NOMO-1 treated with dmso at 0.1 percent for 144 hours (cell line): ENCODE data around the gene EIF3I.
A peak's percentile ranks its signal among the peaks of the same experiment; 100 is the strongest.

Source experiments
- DNase-seq: peaks from one replicate; lab custom pipeline; 2025; ENCODE audit not compliant: unreplicated experiment; lab: John Stamatoyannopoulos, UW

The EIF3I gene

DNA sequence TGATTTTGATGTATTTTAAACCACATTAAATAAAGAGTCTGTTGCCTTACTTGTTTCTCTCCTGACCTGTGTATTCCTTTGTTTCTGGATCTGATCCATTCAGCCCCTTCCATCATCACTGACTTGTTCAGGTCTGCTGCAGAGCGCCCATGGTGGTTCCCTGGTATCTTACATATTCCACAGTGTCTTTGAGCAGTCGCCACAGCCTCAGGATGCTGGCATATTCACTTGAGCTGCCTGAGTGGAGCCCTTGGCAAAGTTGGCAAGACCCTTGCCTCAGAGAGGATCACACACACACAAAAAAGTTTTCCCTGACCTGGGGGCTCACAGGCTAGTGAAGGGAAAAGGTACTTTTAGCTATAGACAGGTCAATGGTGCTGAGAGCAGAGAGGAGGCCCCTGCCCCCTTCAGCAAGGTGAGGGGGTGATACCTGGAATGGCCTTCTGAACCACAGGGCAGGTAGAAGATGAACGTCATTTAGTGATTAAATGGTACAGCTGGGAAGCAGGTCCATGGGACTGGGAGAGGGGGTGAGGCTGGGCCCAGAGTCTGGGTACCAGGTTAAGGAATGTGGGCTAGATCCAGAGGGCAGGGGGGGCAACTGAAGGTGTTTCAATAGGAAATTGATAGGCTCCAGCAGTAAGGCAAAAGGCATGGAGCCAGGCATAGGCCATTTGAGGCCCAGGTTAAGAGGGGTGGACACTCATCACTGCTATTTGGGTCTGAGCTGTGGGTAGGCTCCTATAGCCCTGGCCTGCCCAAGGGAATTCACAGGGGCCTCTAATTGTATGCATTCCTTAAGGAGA lies 23.8 kb upstream of the EIF3I start:
- DNase-seq, result no peak

DNA sequence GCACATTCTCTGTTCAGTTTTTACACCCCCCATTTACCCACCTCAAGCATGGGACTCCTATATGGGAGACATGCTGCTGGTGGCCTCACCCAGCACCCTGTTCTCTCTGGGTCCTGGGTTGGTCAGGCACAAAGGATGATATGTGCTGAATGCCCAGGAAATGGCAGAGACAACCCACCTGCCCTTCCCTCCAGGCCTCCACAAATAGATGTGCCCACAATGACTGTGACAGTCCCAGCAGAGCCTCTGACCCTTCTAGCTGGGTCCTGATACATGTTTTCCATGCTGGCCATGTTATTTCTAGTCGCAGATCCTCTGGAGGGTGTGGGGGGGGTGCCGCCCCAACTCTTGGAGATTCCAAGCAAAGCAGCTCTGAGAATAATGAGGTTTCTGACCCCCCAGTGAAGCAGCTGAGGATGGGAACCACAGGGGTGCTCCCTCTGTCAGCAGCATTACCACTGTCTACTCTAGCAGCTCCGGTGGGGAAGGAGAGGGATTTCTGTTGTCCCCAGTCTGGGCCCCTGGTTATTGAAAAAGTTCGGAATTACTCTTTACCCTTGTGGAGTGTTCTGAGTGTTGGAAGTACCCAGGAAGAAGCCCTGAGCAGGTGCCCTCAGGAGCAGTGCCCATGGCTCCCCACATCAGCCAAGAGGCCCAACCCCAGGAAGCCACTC lies 23.0 kb upstream of the EIF3I start:
- no peak for DNase-seq

DNA sequence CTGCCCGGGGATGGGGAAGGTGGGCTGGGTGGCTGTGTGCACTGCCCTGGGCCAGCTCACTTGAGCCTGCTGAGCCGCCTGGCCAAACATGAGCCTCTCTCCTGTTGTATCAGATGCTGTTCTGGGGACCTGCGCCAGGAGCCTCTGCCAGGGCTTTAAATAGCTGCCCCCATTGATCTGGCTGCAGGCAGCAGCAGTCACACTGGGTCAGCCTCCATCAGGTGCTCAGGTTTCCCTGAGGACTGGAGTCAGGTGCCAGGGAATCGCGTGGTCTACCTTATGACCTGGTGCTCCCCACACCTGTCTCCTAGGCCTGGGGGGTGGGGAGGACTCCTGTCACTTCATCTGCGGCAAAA lies 22.5 kb upstream of the EIF3I start:
- DNase-seq, result no peak

DNA sequence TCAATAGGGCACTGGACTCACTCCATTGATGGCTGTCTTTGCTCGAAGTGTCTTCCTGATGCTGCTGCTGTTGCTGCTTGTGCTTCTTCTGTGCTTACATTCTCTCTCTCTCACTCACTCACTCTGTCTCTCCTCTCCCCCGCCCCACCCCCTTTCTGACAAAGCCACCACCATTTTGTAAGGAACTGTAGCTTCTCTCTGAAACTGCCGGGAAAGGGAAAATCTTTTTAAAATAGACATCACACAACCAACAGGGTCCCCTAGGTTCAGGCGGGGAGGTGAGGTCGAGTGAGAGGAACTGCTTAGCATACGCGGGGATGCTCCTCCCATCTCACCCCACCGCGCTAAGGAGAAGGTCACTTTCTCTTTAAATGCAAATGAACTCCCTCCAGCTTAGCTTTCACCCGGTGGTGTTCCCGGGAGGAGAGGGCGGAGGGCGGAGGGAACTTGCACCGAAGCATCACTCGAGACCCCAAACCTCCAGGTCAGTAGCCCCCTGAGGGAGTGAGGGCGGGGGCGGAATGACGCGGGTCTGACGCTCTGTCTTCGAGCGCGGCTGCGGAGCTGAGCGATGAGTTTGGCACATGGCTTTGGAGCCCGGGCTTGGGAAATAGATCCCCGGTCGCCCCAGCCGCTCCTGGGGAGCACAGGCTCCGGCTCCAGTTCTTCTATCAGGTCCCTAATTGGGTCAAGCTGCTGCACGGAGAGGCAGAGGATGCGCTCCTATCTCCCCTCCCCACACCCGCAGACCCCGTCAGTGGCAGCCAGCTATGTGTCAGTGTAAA lies 21.8 kb upstream of the EIF3I start, which contains the start of gene CCDC28B:
TSS of gene CCDC28B (plus strand) at position 370 of the 785 bp plus-strand sequence. CDS start 1,341 bp downstream, outside the sequence.
- DNase-seq, result peak; percentile 37

DNA sequence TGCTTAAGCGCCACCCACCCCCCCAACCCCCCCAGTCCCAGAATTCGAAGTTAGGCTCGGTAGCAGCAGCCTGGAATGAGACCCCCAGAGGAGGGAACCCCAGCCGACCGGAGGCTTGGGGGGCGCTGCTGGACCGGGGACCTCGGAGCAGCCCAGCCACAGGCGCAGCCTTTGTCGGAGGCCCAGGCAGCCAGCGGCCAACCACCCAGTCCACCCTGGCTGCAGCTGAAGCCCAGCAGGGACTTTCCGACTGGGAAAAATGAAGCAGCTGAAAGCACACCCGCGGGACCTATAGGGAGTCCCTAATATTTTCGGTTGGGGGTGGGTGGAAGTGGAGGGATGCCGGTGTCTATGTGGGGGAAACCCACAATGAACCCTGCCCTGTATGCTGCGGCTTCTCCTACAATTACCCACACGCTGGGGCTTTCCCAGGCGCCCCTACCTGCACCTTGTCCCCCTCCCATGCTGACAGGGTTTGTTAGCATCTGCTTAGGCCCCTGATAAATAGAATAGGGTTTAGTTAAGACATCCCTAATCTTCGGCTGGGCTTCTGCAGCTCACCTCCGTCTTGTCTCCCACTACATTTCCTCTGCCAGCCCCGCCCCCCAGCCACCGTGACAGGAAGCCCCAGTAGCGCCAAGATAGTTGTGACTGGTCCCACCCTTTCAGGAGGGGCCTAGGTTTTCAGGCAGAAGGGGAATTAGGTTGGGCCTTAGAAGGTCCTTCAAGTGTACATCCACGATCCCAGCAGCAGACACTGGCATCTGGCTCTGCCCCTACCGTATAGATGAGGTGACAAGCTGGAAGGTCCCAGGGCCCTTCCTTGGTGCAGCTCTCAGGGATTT lies 21.0 kb upstream of the EIF3I start:
- DNase-seq, result peak; percentile 70

DNA sequence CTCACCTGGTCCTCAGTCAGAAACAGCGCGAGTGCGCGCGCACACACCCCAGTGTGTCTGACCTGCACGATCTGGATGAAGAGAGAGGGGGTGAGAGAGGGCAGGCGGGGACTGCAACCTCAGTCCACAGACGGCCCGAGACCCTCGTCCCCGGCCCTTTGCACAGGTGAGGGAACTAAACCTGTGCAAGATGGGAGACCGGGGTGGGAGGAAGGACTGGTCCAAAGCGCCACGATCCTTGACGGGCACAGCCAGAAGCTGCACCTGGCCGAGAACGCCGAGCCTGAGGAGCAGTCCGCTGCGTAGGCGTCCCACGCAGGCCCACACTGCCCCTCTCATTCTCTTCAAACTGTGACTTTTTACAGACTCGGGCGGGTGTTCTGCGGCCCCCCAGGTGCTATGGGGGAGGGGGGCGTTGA lies 17.3 kb upstream of the EIF3I start:
- DNase-seq, result no peak

DNA sequence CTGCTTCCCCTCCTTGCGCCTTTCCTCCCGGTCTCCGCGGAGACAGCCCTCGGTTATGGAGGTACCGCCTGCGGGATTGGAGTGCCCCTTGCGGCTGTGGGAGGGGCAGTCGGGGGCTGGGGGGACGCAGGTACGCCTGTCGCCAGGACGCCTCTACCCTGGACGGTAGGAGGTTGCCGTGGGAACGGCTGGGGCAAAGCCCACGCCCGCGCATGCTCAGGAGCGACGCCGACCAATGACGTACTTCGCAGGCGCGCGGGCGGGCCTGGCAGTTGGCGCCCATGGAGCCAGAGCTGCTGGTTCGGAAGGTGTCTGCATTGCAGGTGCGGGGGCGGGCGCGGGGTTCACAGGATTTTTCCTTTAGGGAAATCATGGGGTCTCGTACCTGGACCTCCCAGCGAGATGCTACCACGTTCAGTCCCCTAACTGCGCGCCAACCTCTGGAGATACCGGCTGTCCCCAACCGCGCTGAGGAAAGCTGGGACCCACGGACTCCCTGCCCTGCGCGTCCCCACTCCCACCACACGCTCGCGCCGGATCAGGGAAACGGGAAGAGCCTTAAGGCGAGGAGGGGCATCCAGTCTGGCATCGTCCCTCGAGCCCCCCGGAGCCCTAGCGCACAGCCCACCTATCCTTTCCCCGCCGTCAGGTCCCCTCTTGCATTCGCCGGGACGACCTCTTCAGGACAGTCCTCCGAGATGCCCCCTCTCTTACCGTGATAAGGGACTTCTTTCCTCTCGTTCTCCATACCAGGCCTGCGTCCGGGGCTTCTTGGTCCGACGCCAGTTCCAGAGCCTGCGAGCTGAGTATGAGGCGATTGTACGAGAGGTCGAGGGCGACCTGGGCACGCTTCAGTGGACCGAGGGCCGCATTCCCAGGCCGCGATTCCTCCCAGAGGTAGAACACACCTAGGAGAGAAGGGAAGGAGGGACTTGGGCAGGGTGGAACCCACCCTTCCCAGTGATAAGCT lies 16.5 kb upstream of the EIF3I start, which contains the start of gene IQCC:
TSS of gene IQCC (plus strand) at position 271 of the 970 bp plus-strand sequence. CDS start at position 282, 11 bp downstream.
- DNase-seq, result peak; percentile 61

DNA sequence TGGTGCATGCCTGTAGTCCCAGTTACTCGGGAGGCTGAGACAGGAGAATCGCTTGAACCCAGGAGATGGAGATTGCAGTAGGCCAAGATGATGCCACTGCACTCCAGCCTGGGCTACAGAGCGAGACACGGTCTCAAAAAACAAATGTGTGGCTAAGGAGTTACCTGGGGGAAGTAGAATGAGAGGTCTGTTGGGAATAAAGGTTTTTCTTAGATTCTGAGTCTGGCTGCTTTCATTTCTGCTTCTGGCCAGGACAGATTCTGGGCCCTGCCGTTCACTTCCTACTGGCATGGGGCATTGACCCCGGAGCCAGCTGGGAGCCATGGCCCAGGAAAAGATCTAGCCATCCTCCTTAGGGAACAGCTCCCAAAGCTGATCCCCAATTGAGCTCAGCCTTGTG lies 13.7 kb upstream of the EIF3I start:
- no peak for DNase-seq

DNA sequence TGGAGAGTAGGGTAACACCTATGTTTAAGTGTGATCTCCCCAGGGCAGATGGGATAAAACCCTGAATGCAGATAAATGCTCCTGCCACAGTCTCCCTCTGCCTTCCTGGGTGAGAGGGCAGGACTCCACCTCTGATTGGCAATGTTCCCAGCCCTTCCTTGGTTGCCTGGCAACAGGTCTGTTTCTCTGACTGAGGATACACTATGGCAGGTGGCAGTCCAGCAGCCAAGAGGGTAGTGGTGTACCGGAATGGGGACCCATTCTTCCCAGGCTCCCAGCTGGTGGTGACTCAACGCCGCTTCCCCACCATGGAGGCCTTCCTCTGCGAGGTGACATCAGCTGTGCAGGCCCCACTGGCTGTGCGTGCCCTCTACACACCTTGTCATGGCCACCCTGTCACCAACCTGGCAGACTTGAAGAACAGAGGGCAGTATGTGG lies 13.3 kb upstream of the EIF3I start, which contains the start of gene DCDC2B:
TSS of gene DCDC2B (plus strand) at position 199 of the 438 bp plus-strand sequence. CDS start at position 204, 5 bp downstream.
- no peak for DNase-seq

DNA sequence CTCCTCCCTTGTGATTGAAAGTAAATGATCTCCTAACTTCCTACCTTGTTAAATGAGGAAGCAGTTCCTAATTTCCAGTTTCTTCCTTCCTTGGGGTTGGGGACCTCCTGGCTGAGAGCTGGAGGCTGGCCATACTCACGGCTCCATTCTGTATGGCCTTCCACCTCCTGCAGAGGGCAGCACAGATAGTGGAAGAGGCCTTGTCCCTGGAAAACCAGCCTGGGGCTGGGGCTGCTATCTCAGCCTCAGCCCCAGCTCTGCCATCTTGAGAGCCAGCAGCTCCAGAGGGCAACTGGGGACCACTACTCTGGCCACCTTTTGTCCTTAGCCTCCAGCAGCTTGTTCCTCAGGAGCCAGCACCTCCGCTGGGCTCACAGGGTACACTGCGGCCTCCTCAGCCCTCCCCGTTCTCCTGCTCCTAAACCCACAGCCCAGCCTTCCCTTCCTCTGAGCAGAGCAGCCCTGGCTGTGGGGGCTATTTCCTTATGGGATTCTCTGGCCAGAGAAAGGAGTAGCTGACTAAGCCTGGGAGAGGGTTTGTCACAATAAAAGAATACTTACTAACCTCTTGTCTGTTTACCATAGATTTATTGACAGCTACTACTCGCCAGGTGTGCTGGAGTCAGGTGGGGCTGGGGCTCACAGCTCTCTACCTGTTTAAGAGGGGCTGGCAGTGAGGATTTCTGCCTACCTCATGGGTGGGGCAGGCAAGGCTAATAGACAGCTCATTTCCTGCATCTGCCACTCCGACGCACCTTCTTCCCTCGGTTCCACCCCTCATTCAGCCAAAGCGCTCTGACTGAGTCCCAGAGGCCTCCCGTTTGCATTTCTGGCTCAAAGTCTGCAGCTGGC lies 6.4 kb upstream of the EIF3I start:
- DNase-seq, result peak; percentile 32

DNA sequence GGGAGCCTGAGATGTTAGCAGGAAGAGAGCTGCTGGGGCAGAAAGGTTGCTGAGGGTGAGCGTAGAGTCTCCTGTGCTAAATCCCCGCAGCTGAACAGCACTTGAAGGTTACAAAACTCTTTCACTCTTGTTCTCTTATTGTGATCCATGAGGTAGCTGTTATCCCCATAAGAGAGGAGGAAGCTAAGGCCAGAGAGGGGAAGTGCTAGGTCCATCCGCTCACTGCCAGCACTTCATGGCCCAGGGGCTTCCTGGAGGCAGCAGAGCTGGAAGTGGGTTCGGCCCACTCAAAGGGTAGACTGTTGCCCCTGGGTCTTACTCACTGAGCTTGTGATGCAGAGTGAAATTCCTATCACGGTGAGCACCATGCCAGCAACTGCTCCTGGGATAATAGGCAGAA lies 5.6 kb upstream of the EIF3I start:
- no peak for DNase-seq

DNA sequence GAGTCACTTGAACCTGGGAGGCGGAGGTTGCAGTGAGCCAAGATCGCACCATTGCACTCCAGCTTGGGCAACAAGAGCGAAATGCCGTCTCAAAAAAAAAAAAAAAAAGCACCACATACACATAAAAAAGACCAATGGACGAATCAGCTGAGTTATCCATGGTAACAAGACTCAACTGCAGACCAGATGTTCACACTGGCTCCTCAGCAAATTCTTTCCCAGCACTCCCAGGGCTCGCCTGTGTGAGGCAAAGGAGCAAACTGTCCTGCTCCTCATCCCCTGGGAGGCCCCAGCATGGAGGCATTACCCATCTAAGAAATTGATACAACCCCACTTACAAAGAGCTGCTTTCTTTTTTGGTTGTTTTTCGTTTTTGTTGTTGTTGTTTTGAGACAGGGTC lies 3.2 kb upstream of the EIF3I start:
- no peak for DNase-seq

DNA sequence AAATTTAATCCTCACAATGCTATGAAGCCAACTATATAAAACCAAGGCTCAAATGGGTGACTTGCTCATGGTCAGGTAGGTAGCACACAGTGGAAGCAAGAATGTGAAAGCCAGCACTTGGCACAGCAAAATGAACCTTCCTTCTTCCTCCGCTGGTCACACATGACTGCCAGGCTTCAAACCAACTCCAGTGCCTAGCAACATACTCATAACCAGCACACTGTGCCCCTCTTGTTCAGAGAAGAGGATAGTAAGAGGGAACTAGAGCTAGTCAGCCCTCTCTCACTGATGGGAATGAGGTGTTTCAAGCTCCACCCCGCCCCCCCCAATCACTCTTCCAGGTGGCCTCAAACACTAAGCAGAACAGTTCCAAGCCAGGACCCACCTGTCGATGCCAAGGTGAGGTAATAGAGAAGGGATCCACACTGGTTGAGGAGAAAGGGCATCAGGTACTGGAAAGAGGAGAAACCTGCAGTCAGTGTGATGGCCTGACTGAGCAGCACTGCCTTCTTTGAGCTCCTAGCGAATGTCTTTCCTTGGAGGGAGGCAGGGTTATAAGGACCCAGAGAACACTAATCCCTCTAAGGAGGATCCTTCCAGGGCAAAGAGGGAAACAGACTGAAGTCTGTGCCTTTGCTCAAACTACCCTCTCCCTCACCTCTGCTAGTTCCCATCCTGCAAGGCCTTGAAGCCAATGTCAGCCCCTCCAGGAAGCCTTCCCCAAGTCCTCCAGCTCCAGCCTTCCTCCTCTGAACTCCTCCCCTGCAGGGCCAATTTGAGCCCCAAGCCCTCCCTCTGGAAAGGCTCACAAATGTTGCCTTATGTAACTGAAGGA lies 1.2 kb upstream of the EIF3I start:
- no peak for DNase-seq

DNA sequence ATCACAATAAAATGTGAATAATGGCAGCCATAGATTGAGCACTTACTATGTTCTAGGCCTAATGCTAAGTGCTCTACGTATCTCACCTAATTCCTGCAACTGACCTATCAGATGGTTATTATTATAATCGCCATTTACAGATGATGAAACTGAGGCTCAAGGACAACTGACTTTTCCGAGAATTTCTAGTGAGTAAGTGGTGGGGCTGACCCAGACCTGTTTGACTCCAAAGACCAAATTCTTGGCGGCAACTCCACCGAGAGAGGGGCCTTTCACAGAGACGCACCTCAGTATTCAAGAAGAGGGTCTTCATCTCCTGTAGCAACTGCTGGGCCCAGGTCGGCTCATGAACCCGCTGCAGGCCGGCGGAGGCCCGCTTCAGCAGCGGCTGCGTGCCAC lies 627 bp upstream of the EIF3I start:
- no peak for DNase-seq

DNA sequence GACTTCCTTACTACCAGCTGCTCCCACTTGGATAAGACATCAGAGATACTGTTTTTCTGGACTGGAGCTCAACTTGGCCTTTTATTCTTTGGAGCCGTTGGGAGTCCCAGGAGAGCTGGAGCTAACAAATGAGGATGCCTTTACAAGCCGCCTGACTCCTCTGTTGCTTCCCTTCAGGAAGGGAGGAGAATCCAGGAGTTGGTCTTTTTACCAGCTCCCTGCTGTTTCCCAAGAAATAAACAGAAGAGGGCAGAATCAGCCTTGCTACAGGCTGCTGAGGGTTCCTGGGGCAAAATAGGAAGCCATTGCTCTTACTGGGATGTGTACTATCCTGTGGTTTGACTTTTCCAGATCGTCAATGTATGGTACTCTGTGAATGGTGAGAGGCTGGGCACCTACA lies 1.5 kb downstream of the EIF3I start:
- DNase-seq, result no peak

DNA sequence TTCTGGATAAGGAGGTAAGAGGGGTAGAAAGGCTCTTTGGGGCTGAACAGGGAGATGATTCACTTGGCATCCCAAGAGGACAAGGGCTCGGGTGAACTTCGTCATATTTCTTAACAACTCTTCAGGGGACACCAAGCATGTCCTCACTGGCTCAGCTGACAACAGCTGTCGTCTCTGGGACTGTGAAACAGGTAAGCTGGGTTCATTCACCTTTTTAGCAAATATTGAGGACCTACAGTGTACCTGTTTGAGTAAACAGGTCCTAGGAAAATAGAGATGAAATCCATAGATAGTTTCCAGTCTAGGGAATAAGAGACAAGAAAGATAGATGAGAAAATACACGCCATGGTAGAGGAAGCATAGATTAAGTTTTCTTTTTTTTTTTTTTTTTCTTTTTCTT lies 2.1 kb downstream of the EIF3I start:
- DNase-seq, result no peak

DNA sequence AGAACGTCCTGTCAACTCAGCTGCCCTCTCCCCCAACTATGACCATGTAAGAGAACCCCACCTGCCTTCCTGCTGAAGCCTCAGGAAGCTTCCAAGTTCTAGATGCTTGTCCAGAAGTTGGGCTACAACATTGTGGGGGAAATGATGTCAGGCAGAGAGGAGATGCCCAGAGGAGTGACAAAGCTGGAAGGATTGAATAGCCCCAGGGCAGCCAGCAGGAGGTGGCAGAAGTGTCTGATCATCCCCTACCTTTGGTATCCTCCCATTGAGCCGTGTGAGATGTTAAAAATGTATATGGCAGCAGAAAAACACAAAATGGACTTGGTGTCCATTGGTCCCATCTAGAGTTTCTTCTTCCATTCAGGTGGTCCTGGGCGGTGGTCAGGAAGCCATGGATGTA lies 6.6 kb downstream of the EIF3I start:
- no peak for DNase-seq
